GM19397 (cell line): ENCODE results near the gene PSMD13.

ENCODE experiments used
- ATAC-seq: cut with Tn5 transposase; IDR thresholded peaks from one replicate; pipeline ENCODE4 v1.9.1; 2021; ENCODE audit warnings: mild to moderate bottlenecking, moderate library complexity; ENCODE audit not compliant: unreplicated experiment

The PSMD13 gene

DNA sequence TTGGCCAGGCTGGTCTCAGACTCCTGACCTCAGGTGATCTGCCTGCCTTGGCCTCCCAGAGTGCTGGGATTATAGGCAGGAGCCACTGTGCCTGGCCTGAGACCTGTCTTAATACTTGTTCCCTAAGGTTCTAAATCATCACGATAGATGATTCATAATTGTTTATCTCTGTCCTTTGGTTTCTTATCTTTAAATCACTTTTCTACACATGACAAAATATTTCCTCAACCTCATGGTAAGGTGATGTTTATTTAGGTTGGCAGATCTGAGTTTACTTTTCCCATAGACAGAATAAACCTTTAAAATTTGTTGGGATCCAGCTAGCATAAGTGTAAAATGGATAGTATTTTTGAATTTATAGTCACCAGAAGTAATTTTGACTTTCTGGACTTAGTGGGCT, 3.5 kb downstream of the PSMD13 start:
- no peak for ATAC-seq

GRCh38 chr11:241634-242033, 4.9 kb downstream of the PSMD13 start:
- no peak for ATAC-seq

- ATAC-seq = no peak
Measured at GRCh38 chr11:244376-244775, 7.6 kb downstream of the PSMD13 start.

DNA sequence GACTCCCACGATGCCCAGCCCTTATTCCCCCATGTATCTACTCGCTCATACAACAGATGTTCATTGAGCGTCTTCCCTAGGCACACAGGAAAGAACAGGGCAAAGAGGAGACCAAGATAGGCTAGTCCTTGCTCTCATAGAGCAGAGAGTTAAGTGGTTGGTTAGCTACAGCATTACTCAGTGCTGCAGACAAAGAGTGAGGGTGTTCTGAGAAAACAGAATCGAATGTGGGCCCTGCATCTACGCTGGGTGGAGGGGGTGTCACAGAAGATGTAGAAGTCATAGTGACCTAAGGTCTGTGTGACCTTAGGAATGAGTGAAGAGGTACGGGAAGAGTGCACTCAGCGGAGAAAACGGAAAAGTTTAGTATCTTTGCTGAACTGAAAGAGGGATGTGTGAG, 12.3 kb downstream of the PSMD13 start:
- no peak for ATAC-seq

DNA sequence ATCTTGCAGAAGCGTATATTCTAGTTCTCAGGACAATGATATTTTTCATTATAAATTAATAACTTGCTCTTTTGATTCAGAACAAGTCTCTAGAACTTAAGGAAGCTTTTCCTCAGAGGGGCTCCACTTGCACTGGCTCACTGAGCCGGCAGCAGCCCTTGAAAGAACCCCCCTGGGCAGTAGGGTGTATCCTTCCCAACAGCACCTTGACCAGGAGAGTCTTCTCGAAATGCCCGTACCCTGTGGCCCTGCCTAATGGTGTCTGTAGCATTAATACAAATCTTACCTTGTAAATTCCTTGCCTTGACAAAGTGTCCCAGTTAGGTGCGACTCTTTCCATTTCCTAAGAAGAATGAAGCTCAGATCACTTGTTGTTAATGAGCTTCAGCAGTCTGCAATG, 13.5 kb downstream of the PSMD13 start:
- no peak for ATAC-seq

GRCh38 chr11:250740-251299, 14.0 kb downstream of the PSMD13 start:
- ATAC-seq = no peak

GRCh38 chr11:251550-251949, 14.8 kb downstream of the PSMD13 start:
- no peak for ATAC-seq

DNA sequence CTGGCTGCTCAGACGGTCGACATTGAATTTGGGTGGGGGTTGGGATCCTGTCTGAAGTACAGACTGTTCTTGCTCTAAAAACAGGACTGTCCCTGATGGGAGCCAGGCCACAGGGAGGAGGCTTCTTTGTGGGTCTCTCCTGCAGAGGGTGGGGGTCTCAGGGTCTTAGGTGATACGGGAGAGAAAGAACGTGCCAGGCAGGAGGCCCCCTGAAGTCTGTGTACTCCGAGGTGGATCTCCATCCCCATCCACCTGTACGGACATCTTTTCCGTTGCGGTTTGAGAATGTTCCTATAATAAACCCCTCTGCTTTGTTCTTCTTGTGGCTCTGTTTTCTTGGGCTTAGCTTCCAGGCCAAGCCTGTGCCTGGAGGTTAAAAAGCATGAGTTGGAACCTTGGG, 15.9 kb downstream of the PSMD13 start:
- no peak for ATAC-seq

DNA sequence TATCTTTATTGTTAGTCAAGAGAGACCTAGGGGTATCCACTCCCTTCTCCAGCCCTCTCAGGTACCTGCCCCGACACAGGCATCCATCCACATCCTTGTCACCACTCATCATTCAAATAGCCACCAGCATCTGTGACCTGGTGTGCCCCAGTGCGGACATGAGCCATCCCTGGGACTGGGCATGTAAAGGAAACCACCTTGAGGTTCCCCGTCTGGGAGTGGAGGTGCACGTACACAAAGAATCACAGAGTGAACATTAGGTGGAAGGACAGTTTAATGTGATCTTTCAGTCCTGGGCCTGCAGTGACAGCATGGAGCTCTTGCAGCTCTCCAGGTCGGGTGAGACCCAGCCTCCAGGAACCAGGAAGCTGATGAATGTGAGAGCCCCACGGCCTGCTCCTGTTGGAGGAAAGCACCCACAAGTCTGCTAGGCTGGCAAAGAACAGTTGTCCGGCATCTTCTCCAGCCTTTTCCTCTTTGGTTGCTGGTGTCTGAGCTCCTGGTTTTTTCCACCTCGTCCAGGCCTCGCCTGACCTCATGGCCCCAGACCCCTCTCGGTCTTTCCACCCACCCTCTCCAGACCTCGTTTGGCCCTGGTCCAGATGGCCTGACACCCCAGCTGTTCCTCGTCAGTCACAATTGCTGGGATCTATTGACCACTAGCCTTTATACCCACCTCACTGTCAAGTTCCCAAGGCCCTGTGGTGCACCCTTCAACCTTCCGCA, 16.5 kb downstream of the PSMD13 start:
- ATAC-seq = no peak

- ATAC-seq = no peak
Measured at GRCh38 chr11:253886-254270, 17.1 kb downstream of the PSMD13 start.

DNA sequence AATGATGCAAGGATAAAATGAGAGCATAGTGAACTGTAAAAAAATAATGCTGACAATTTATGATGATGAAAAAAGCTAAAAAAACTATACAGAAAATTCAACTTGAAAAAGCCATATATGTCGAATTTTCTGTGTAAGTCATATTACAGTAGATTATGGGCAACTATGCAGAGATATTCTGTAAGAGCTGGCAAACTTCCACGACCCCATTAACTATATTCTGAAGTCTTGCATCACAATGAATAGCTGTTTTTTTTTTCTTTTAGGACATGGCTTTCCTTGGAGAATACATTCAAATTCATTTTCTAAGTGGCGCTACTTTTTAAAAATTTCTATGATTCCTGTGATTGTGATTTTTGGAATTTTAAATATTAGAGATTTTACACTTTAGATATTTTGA, 18.4 kb downstream of the PSMD13 start:
- no peak for ATAC-seq

- ATAC-seq = no peak
Measured at GRCh38 chr11:255816-256215, 19.0 kb downstream of the PSMD13 start.

DNA sequence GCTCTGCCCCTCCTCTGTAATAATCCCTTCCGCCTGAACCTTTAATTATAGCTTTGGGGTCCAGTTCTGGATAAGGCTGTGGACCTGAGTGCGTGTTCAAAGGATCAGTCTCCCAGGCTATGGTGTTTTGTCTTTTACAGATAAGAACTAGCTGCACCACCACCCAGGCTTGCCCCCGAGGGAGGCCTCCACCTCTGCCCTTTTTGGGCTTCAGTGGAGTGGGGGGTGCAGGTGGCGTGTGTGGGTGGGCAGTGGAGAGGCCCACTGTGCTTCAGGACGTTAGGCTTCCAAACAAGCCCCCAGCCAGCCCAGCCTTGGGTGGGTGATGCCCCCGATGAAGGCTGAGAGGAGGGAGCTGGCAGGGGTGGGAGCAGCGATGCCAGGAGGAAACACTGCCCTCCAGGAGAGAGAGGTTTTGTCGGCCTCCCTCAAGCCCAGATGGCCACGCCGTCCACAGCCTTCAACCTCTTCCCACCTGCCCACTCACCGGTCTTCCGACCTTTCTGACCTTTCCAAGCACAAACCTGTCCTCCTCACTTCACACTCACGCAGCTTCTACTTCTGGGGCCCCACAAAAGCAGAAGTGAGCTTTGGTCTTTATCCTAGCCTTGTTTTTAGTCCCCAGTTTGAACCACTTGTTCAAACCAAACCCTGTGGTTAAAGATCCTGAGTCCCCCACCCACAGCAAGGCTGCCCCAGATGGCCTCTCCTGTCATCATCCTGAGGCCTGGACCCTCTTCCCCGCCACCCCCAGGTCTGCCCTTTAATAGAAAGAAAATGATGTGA, 20.4 kb downstream of the PSMD13 start:
- no peak for ATAC-seq

DNA sequence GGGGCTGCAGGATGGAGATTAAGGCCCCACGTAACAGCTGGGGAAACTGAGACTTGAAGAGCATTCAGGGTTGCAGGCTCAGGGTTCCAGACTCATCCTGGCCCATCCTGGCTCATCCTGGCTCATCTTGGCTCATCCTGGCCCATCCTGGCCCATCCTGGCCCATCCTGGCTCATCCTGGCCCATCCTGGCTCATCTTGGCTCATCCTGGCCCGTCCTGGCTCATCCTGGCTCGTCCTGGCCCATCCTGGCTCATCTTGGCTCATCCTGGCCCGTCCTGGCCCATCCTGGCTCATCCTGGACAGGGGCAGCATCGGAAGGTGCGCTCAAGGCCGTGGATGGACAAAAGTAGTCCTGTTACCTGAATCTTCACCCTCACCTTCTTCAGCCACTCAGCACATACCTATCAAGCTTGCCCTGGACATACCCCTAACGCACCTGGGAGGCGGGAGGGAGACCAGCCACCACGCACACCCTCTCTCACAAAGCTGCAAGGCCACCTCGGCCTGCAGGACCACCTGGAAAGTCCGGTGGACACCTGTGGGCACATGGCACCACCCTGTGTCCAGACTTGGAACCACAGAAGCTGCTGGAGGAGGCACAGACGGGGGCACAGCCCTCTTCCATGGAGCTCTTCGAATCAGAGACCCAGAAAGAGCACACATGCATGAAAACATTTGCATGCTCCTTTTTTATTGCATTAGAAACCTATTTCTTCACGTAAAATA, 21.2 kb downstream of the PSMD13 start:
- ATAC-seq = no peak

GRCh38 chr11:259413-259812, 22.6 kb downstream of the PSMD13 start:
- no peak for ATAC-seq

GRCh38 chr11:261624-262023, 24.8 kb downstream of the PSMD13 start:
- no peak for ATAC-seq

GRCh38 chr11:266676-267439, 30.1 kb downstream of the PSMD13 start:
- ATAC-seq = no peak

GRCh38 chr11:267491-267994, 30.8 kb downstream of the PSMD13 start:
- ATAC-seq = no peak

DNA sequence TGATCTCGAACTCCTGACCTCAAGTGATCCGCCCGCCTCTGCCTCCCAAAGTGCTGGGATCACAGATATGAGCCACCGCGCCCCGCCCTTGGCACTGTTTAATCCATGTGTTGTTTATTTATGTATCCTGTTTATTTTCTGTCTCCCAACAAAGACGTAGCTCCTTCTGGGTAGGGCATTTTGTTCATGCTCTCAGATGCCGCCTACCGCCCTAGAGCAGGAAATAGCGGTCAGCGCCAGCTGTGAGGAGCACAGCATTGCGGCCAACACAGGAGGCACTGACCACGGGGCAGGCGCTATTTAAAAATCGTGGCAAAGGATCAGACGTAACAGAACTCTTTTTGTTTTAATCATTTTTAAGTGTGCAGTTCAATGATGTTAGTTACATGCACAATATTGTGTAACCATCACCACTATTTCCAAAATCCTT, 32.0 kb downstream of the PSMD13 start:
- peak; percentile 44 for ATAC-seq

DNA sequence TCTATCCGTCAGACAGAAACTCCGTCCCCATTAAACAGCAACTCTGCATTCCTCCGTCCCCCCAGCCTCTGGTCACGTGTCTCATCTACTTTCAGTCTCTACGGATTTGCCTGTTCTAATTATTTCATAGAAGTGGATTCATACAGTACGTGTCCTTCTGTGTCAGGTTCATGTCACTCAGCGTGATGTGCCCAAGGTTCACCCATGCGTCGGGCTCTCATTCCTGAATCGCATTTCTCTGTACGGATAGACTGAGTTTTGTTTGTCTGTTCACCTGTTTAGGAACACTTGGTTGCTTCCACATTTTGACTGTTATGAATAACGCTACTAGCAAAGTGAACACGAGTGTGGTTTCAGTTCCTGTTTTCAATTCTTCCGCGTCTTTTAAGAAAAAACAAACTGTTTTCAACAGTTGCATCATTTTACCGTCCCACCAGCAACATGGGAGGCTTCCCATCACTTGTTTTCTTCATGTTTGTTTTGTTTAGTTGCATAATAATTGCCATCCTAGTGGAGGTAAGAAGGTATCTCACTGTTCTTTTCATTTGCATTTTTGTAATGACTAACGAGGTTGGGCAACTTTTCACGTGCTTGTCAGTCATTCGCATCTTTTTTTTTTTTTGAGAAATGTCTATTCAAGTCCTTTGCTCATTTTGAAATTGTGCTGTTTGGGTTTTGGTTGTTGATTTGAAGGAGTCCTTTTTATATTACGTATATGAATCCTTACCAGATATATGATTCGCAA, 32.5 kb downstream of the PSMD13 start:
- ATAC-seq = peak; percentile 69
